ENCODE data around the gene KMT2E. TPM values are rescaled to one million over a fixed set of nuclear protein-coding genes. Genes with fewer than 3 reads are reported as not detected.

Gene KMT2E
- total RNA-seq, 1 donor from 2014 or later: 62.5 TPM

DNA sequence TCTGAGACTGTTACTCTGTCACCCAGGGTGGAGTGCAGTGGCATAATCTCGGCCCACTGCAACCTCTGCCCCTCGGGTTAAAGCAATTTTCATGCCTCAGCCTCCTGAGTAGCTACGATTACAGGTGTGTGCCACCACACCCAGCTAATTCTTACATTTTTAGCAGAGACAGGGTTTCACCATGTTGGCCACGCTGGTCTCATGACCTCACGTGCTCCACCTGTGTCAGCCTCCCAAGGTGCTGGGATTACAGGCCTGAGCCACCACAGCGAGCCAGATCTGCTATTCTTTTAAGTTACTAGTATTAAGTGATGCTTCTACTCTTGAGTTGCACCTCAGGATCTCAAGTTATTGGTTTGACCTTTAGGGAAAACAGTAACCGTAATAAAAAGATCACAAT lies 23.0 kb upstream of the KMT2E start:
- Histone ChIP-seq H3K27ac (ENCODE audit: low read depth, low read length) (no peak overlapping the region), H3K27me3 (ENCODE audit: insufficient read depth, low read length) (no peaks in the 10 kb centered on the region), H3K4me1 (ENCODE audit: insufficient read depth, low read length) (peaks cover 4% of the 10 kb centered on the region), H4K20me1 (ENCODE audit: insufficient read depth, low read length) (peaks cover 56% of the 10 kb centered on the region), H3K4me2 (ENCODE audit: low read length) (no peak overlapping the region), H3K9me3 (ENCODE audit: insufficient read depth, low read depth, low read length) (no peaks in the 10 kb centered on the region), H3K79me2 (ENCODE audit: insufficient read depth, low read length) (no peaks in the 10 kb centered on the region), H3K4me3 (ENCODE audit: insufficient read depth, low read depth, low read length) (no peak overlapping the region), H2AFZ (ENCODE audit: low read depth, low read length) (no peak overlapping the region), H3K36me3 (ENCODE audit: insufficient read depth, low read length) (peaks cover 16% of the 10 kb centered on the region), H3K9ac (ENCODE audit: low read length) (no peak overlapping the region)
- Mint-ChIP-seq H3K9me3 (ENCODE audit: unreplicated experiment) (no peaks in the 10 kb centered on the region), H3K36me3 (ENCODE audit: low read depth, unreplicated experiment) (peaks cover 2% of the 10 kb centered on the region), H3K27me3 (ENCODE audit: low read depth, unreplicated experiment) (no peaks in the 10 kb centered on the region), H3K27ac (ENCODE audit: unreplicated experiment) (no peak overlapping the region), H3K4me1 (ENCODE audit: low read depth, unreplicated experiment) (peaks cover 39% of the 10 kb centered on the region), H3K4me3 (ENCODE audit: unreplicated experiment) (no peak overlapping the region)
- FAIRE-seq (no peak), DNase-seq (ENCODE audit: low read depth) (no peak)
- no peak for TF ChIP-seq EZH2 (IDR thresholded peaks at IDR 0.05; ENCODE audit: insufficient read depth, low read length)
- TF ChIP-seq, protein P1, sequence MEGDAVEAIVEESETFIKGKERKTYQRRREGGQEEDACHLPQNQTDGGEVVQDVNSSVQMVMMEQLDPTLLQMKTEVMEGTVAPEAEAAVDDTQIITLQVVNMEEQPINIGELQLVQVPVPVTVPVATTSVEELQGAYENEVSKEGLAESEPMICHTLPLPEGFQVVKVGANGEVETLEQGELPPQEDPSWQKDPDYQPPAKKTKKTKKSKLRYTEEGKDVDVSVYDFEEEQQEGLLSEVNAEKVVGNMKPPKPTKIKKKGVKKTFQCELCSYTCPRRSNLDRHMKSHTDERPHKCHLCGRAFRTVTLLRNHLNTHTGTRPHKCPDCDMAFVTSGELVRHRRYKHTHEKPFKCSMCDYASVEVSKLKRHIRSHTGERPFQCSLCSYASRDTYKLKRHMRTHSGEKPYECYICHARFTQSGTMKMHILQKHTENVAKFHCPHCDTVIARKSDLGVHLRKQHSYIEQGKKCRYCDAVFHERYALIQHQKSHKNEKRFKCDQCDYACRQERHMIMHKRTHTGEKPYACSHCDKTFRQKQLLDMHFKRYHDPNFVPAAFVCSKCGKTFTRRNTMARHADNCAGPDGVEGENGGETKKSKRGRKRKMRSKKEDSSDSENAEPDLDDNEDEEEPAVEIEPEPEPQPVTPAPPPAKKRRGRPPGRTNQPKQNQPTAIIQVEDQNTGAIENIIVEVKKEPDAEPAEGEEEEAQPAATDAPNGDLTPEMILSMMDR (IDR thresholded peaks at IDR 0.05; ENCODE audit: insufficient read depth, low read depth, low read length): no peak

DNA sequence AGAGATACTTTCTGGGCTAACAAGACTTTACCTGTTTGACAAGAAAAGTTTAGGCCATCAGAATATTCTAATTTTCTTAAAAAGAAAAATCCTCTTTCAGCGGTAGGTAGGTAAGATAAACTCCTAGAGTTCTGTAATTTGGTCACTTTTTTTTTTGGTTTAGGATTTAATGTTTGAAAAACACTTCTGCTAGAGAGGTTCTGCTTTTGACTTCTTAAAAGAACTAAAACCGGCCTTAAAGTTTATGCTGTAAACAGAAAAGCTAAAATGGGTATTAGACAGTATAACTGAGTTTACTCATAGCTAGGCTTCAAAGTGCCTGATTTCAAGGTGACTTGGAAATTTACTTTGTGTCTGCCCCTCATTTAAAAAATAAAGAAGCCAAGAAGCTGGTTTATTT lies 21.7 kb upstream of the KMT2E start:
- FAIRE-seq (no peak), DNase-seq (ENCODE audit: low read depth) (no peak)
- Mint-ChIP-seq H3K9me3 (ENCODE audit: unreplicated experiment) (no peaks in the 10 kb centered on the region), H3K27me3 (ENCODE audit: low read depth, unreplicated experiment) (no peaks in the 10 kb centered on the region), H3K4me1 (ENCODE audit: low read depth, unreplicated experiment) (peaks cover 39% of the 10 kb centered on the region), H3K4me3 (ENCODE audit: unreplicated experiment) (no peak overlapping the region), H3K36me3 (ENCODE audit: low read depth, unreplicated experiment) (peaks cover 2% of the 10 kb centered on the region), H3K27ac (ENCODE audit: unreplicated experiment) (peak overlapping the region; percentile 58)
- Histone ChIP-seq H4K20me1 (ENCODE audit: insufficient read depth, low read length) (peaks cover 60% of the 10 kb centered on the region), H3K4me1 (ENCODE audit: insufficient read depth, low read length) (peaks cover 4% of the 10 kb centered on the region), H3K36me3 (ENCODE audit: insufficient read depth, low read length) (peaks cover 16% of the 10 kb centered on the region), H3K9me3 (ENCODE audit: insufficient read depth, low read depth, low read length) (no peaks in the 10 kb centered on the region), H2AFZ (ENCODE audit: low read depth, low read length) (no peak overlapping the region), H3K4me3 (ENCODE audit: insufficient read depth, low read depth, low read length) (no peak overlapping the region), H3K9ac (ENCODE audit: low read length) (no peak overlapping the region), H3K27ac (ENCODE audit: low read depth, low read length) (no peak overlapping the region), H3K4me2 (ENCODE audit: low read length) (no peak overlapping the region), H3K79me2 (ENCODE audit: insufficient read depth, low read length) (no peaks in the 10 kb centered on the region), H3K27me3 (ENCODE audit: insufficient read depth, low read length) (no peaks in the 10 kb centered on the region)
- no peak for TF ChIP-seq EZH2 (IDR thresholded peaks at IDR 0.05; ENCODE audit: insufficient read depth, low read length)
- TF ChIP-seq, protein P1 (IDR thresholded peaks at IDR 0.05; ENCODE audit: insufficient read depth, low read depth, low read length): no peak

DNA sequence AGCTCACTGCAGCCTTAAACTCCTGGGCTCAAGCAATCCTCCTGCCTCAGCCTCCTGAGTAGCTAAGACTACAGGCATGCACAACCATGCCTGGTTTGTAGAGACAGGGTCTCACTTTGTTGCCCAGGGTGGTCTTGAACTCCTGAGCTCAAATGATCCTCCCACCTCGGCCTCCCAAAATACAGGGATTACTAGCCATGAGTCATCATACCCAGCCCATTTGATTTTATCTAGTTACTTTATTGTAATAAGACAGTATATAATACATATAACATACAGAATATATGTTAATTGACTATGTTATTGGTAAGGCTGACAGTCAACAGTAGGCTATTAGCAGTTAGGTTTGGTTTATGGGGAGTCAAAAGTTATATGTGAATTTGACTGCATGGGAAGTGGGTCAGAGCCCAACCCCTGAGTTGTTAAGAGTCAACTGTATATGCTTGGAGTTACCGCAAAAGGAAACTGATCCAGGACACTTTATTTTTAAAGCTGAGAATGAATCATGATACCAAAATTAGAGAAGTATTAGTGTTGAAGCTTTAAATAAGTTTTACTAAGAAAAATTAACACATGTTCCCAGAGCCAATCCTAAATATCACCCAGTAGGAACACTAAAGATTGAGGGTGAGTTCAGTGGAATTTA lies 20.7 kb upstream of the KMT2E start:
- H3K4me1 Mint-ChIP-seq (ENCODE audit: low read depth, unreplicated experiment): peaks cover 34% of the 10 kb centered on the region
- no peaks in the 10 kb centered on the region for H3K27me3 ChIP-seq (ENCODE audit: insufficient read depth, low read length)
- no peaks in the 10 kb centered on the region for H3K79me2 ChIP-seq (ENCODE audit: insufficient read depth, low read length)
- no peak overlapping the region for H3K27ac Mint-ChIP-seq (ENCODE audit: unreplicated experiment)
- H3K4me1 ChIP-seq (ENCODE audit: insufficient read depth, low read length): peaks cover 4% of the 10 kb centered on the region
- H3K4me3 Mint-ChIP-seq (ENCODE audit: unreplicated experiment): no peak overlapping the region
- no peak for TF ChIP-seq EZH2 (IDR thresholded peaks at IDR 0.05; ENCODE audit: insufficient read depth, low read length)
- TF ChIP-seq, protein P1 (IDR thresholded peaks at IDR 0.05; ENCODE audit: insufficient read depth, low read depth, low read length): no peak
- peaks cover 16% of the 10 kb centered on the region for H3K36me3 ChIP-seq (ENCODE audit: insufficient read depth, low read length)
- H3K4me3 ChIP-seq (ENCODE audit: insufficient read depth, low read depth, low read length): no peak overlapping the region
- no peaks in the 10 kb centered on the region for H3K9me3 ChIP-seq (ENCODE audit: insufficient read depth, low read depth, low read length)
- H3K27me3 Mint-ChIP-seq (ENCODE audit: low read depth, unreplicated experiment): no peaks in the 10 kb centered on the region
- peaks cover 65% of the 10 kb centered on the region for H4K20me1 ChIP-seq (ENCODE audit: insufficient read depth, low read length)
- peaks cover 2% of the 10 kb centered on the region for H3K36me3 Mint-ChIP-seq (ENCODE audit: low read depth, unreplicated experiment)
- H3K9ac ChIP-seq (ENCODE audit: low read length): no peak overlapping the region
- FAIRE-seq (no peak), DNase-seq (ENCODE audit: low read depth) (no peak)
- no peak overlapping the region for H3K4me2 ChIP-seq (ENCODE audit: low read length)
- H3K27ac ChIP-seq (ENCODE audit: low read depth, low read length): no peak overlapping the region
- no peaks in the 10 kb centered on the region for H3K9me3 Mint-ChIP-seq (ENCODE audit: unreplicated experiment)
- H2AFZ ChIP-seq (ENCODE audit: low read depth, low read length): no peak overlapping the region
